ENCODE data around the gene HNF1B.

Gene HNF1B

GRCh38 chr17:37713624-37714023 lies 31.2 kb downstream of the HNF1B start:
- H3K27ac Mint-ChIP-seq = no peak overlapping the region
- no peaks in the 10 kb centered on the region for H3K36me3 Mint-ChIP-seq

GRCh38 chr17:37713028-37713431 lies 31.8 kb downstream of the HNF1B start:
- peaks cover 80% of the 10 kb centered on the region for H3K27me3 Mint-ChIP-seq
- CTCF ChIA-PET = interaction anchor here (1.3 to 1.5 kb wide), 2 partner anchors 8 to 78 kb away, joined by 3 read pairs; no protein-coding TSS in a partner anchor
- no peaks in the 10 kb centered on the region for H3K9me3 Mint-ChIP-seq
- H3K27ac Mint-ChIP-seq = no peak overlapping the region
- no peak for DNase-seq
- peaks cover 6% of the 10 kb centered on the region for H3K4me1 Mint-ChIP-seq
- H3K4me3 Mint-ChIP-seq = no peak overlapping the region
- no peaks in the 10 kb centered on the region for H3K36me3 Mint-ChIP-seq

More at GRCh38 chr17:37713624-37714023, 31.2 kb downstream of the HNF1B start:
- DNase-seq = no peak
- H3K4me1 Mint-ChIP-seq = peaks cover 6% of the 10 kb centered on the region
- no peaks in the 10 kb centered on the region for H3K9me3 Mint-ChIP-seq
- peaks cover 78% of the 10 kb centered on the region for H3K27me3 Mint-ChIP-seq
- no peak overlapping the region for H3K4me3 Mint-ChIP-seq
- CTCF ChIA-PET = interaction anchor here (1.5 kb wide), 1 partner anchor 8 kb away, joined by 3 read pairs; no protein-coding TSS in a partner anchor

GRCh38 chr17:37711113-37711512 lies 33.7 kb downstream of the HNF1B start:
- H3K27ac Mint-ChIP-seq = no peak overlapping the region
- CTCF ChIA-PET = interaction anchor here (1.8 kb wide), 1 partner anchor 10 kb away, joined by 6 read pairs; no protein-coding TSS in a partner anchor
- H3K4me1 Mint-ChIP-seq = no peaks in the 10 kb centered on the region
- H3K36me3 Mint-ChIP-seq = no peaks in the 10 kb centered on the region
- no peak for DNase-seq
- peaks cover 75% of the 10 kb centered on the region for H3K27me3 Mint-ChIP-seq
- no peaks in the 10 kb centered on the region for H3K9me3 Mint-ChIP-seq
- H3K4me3 Mint-ChIP-seq = no peak overlapping the region

- no peak for DNase-seq
- no peaks in the 10 kb centered on the region for H3K4me1 Mint-ChIP-seq
These were observed 34.4 kb downstream of the HNF1B start for GRCh38 chr17:37710344-37710886.

GRCh38 chr17:37708616-37709212 lies 36.1 kb downstream of the HNF1B start:
- Mint-ChIP-seq H3K27me3 (peaks cover 79% of the 10 kb centered on the region), H3K36me3 (no peaks in the 10 kb centered on the region), H3K4me3 (no peak overlapping the region), H3K27ac (no peak overlapping the region), H3K9me3 (no peaks in the 10 kb centered on the region), H3K4me1 (no peaks in the 10 kb centered on the region)
- CTCF ChIA-PET = no interaction called here
- DNase-seq = no peak

More at GRCh38 chr17:37710344-37710886, 34.4 kb downstream of the HNF1B start:
- Mint-ChIP-seq H3K27me3 (peaks cover 73% of the 10 kb centered on the region), H3K9me3 (no peaks in the 10 kb centered on the region), H3K36me3 (no peaks in the 10 kb centered on the region), H3K4me3 (no peak overlapping the region), H3K27ac (no peak overlapping the region)
- CTCF ChIA-PET = interaction anchor here (1.8 kb wide), 1 partner anchor 9 kb away, joined by 6 read pairs; no protein-coding TSS in a partner anchor

- no peak for DNase-seq
- H3K36me3 Mint-ChIP-seq = no peaks in the 10 kb centered on the region
- no peaks in the 10 kb centered on the region for H3K9me3 Mint-ChIP-seq
- CTCF ChIA-PET = no interaction called here
- no peaks in the 10 kb centered on the region for H3K4me1 Mint-ChIP-seq
- H3K4me3 Mint-ChIP-seq = no peak overlapping the region
- H3K27ac Mint-ChIP-seq = no peak overlapping the region
- H3K27me3 Mint-ChIP-seq = peaks cover 77% of the 10 kb centered on the region
These were observed 36.7 kb downstream of the HNF1B start for GRCh38 chr17:37708008-37708615.

GRCh38 chr17:37706446-37706845 lies 38.4 kb downstream of the HNF1B start:
- no peak overlapping the region for H3K4me3 Mint-ChIP-seq
- no peaks in the 10 kb centered on the region for H3K9me3 Mint-ChIP-seq
- CTCF ChIA-PET = no interaction called here
- DNase-seq = no peak
- peaks cover 5% of the 10 kb centered on the region for H3K4me1 Mint-ChIP-seq
- no peaks in the 10 kb centered on the region for H3K36me3 Mint-ChIP-seq
- peaks cover 80% of the 10 kb centered on the region for H3K27me3 Mint-ChIP-seq
- H3K27ac Mint-ChIP-seq = no peak overlapping the region

- peaks cover 15% of the 10 kb centered on the region for H3K4me1 Mint-ChIP-seq
- no peak overlapping the region for H3K4me3 Mint-ChIP-seq
- DNase-seq = no peak
- H3K9me3 Mint-ChIP-seq = no peaks in the 10 kb centered on the region
- peaks cover 76% of the 10 kb centered on the region for H3K27me3 Mint-ChIP-seq
- CTCF ChIA-PET = interaction anchor here (0.5 to 5.0 kb wide), 7 partner anchors 9 to 114 kb away, joined by 3 to 39 read pairs (median 6); no protein-coding TSS in a partner anchor
- no peaks in the 10 kb centered on the region for H3K36me3 Mint-ChIP-seq
- no peak overlapping the region for H3K27ac Mint-ChIP-seq
These were observed 42.3 kb downstream of the HNF1B start for GRCh38 chr17:37702598-37702997.

GRCh38 chr17:37701496-37701898 lies 43.4 kb downstream of the HNF1B start:
- H3K36me3 Mint-ChIP-seq = no peaks in the 10 kb centered on the region
- CTCF ChIA-PET = interaction anchor here (0.8 to 5.0 kb wide), 7 partner anchors 10 to 115 kb away, joined by 3 to 39 read pairs (median 6); no protein-coding TSS in a partner anchor
- H3K9me3 Mint-ChIP-seq = no peaks in the 10 kb centered on the region
- H3K4me3 Mint-ChIP-seq = no peak overlapping the region
- no peak overlapping the region for H3K27ac Mint-ChIP-seq
- peaks cover 24% of the 10 kb centered on the region for H3K4me1 Mint-ChIP-seq
- H3K27me3 Mint-ChIP-seq = peaks cover 76% of the 10 kb centered on the region
- peak; percentile 69 for DNase-seq

GRCh38 chr17:37700881-37701280 lies 44.0 kb downstream of the HNF1B start:
- Mint-ChIP-seq H3K4me1 (peaks cover 27% of the 10 kb centered on the region), H3K36me3 (no peaks in the 10 kb centered on the region), H3K27me3 (peaks cover 71% of the 10 kb centered on the region), H3K4me3 (no peak overlapping the region), H3K27ac (no peak overlapping the region), H3K9me3 (no peaks in the 10 kb centered on the region)
- CTCF ChIA-PET = interaction anchor here (0.6 to 5.0 kb wide), 7 partner anchors 10 to 127 kb away, joined by 3 to 39 read pairs (median 6); no protein-coding TSS in a partner anchor
- DNase-seq = no peak

GRCh38 chr17:37699285-37699973 lies 45.4 kb downstream of the HNF1B start:
- peaks cover 66% of the 10 kb centered on the region for H3K27me3 Mint-ChIP-seq
- no peak overlapping the region for H3K4me3 Mint-ChIP-seq
- H3K9me3 Mint-ChIP-seq = peaks cover 1% of the 10 kb centered on the region
- no peak overlapping the region for H3K27ac Mint-ChIP-seq
- H3K4me1 Mint-ChIP-seq = peaks cover 29% of the 10 kb centered on the region
- no peak for DNase-seq
- CTCF ChIA-PET = interaction anchor here (5.0 kb wide), 1 partner anchor 92 kb away, joined by 39 read pairs; no protein-coding TSS in a partner anchor
- no peaks in the 10 kb centered on the region for H3K36me3 Mint-ChIP-seq

GRCh38 chr17:37698911-37699255 lies 46.0 kb downstream of the HNF1B start:
- Mint-ChIP-seq H3K9me3 (peaks cover 1% of the 10 kb centered on the region), H3K4me1 (peaks cover 29% of the 10 kb centered on the region), H3K36me3 (no peaks in the 10 kb centered on the region), H3K27me3 (peaks cover 60% of the 10 kb centered on the region), H3K4me3 (no peak overlapping the region), H3K27ac (no peak overlapping the region)
- CTCF ChIA-PET = no interaction called here
- no peak for DNase-seq

- Mint-ChIP-seq H3K36me3 (no peaks in the 10 kb centered on the region), H3K9me3 (peaks cover 1% of the 10 kb centered on the region), H3K4me3 (no peak overlapping the region), H3K27ac (no peak overlapping the region), H3K27me3 (peaks cover 56% of the 10 kb centered on the region), H3K4me1 (peaks cover 29% of the 10 kb centered on the region)
- CTCF ChIA-PET = no interaction called here
- DNase-seq = no peak
These were observed 46.5 kb downstream of the HNF1B start for GRCh38 chr17:37698132-37698910.

- Mint-ChIP-seq H3K27me3 (peaks cover 48% of the 10 kb centered on the region), H3K9me3 (peaks cover 1% of the 10 kb centered on the region), H3K4me1 (peaks cover 29% of the 10 kb centered on the region), H3K27ac (peak overlapping the region; percentile 8), H3K36me3 (no peaks in the 10 kb centered on the region), H3K4me3 (no peak overlapping the region)
- DNase-seq = no peak
- CTCF ChIA-PET = no interaction called here
These were observed 47.5 kb downstream of the HNF1B start for GRCh38 chr17:37697381-37697780.

All from activated naive CD4-positive, alpha-beta T cell treated with anti-CD3 and anti-CD28 coated beads, Interleukin-2, amount 10 ng/mL, durations not matched to agents 7 days and 5 days (primary cell).